Measurements from ENCODE around the gene SLC13A2.

DNA sequence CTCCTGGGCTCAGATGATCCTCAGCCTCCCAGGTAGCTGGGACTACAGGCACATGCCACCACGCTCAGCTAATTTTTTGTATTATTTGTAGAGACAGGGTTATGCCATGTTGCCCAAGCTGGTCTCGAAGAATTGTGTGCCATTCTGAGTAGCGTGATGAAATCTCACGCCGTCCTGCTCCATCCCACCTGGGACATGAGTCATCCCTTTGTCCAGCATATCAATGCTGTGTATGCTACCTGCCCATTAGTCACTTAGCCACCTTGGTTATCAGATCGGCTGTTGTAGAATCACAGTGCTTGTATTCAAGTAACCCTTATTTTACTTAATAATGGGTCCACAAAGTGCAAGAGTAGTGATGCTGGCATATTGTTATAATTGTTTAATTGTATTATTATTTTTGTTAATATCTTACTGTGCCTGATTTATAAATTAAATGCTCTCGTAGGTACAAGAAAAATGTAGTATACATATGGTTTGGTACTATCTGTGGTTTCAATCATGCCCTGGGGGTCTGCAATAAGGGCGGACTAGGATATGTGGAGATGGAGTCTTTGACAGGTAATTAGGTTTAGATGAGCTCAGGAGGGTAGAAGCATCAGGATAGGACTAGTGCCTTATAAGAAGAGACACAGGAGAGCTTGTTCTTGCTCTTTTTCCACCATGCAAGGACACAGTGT is 26.6 kb upstream of the SLC13A2 start:
- TF ChIP-seq, protein P1, sequence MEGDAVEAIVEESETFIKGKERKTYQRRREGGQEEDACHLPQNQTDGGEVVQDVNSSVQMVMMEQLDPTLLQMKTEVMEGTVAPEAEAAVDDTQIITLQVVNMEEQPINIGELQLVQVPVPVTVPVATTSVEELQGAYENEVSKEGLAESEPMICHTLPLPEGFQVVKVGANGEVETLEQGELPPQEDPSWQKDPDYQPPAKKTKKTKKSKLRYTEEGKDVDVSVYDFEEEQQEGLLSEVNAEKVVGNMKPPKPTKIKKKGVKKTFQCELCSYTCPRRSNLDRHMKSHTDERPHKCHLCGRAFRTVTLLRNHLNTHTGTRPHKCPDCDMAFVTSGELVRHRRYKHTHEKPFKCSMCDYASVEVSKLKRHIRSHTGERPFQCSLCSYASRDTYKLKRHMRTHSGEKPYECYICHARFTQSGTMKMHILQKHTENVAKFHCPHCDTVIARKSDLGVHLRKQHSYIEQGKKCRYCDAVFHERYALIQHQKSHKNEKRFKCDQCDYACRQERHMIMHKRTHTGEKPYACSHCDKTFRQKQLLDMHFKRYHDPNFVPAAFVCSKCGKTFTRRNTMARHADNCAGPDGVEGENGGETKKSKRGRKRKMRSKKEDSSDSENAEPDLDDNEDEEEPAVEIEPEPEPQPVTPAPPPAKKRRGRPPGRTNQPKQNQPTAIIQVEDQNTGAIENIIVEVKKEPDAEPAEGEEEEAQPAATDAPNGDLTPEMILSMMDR (conservative IDR thresholded peaks at IDR 0.05; ENCODE audit: low read length), result no peak
- no peak for TF ChIP-seq EZH2phosphoT487 (IDR thresholded peaks at IDR 0.05; ENCODE audit: borderline replicate concordance)

Data from Loucy (cell line).